CD4-positive, alpha-beta memory T cell (primary cell): ENCODE results near the gene LGALS1. TPM values are rescaled to one million over a fixed set of nuclear protein-coding genes. Genes with fewer than 3 reads are reported as not detected.

Experiments
- CTCF ChIA-PET: fragments of 350-600 bp; sonication (Branson Sonifier 250); formaldehyde crosslinking; loops from one replicate; lab custom pipeline; 2021; ENCODE audit warnings: inconsistent platforms; ENCODE audit not compliant: partially characterized antibody; lab: Charles Lee
- POLR2A ChIA-PET: fragments of 350-600 bp; sonication (Branson Sonifier 250); formaldehyde crosslinking; loops from one replicate; lab custom pipeline; 2021; ENCODE audit not compliant: partially characterized antibody; lab: Charles Lee
- DNase-seq, 5 donors: peaks; one replicate each; pipeline versions ENCODE4 v3.0.0 to v3.0.0-alpha.2; 2020 to 2022; ENCODE audit warnings: mixed read lengths in 1 of 5
- H3K27ac ChIP-seq: one replicate; pipeline ENCODE4 v1.7.0; 2013; ENCODE audit warnings: low read depth, low read length
- H3K27me3 ChIP-seq: 2 replicates; pipeline ENCODE4 v1.7.0; 2013; ENCODE audit warnings: mild to moderate bottlenecking, low read length, moderate library complexity; ENCODE audit not compliant: insufficient read depth
- H3K36me3 ChIP-seq: 2 replicates; pipeline ENCODE4 v1.7.0; 2013; ENCODE audit warnings: mild to moderate bottlenecking, low read length, moderate library complexity; ENCODE audit not compliant: insufficient read depth
- H3K4me1 ChIP-seq: 2 replicates; pipeline ENCODE4 v1.7.0; 2013; ENCODE audit warnings: mild to moderate bottlenecking, low read length, moderate library complexity; ENCODE audit not compliant: insufficient read depth
- H3K4me3 ChIP-seq, 2 donors: one replicate each; pipeline ENCODE4 v1.7.0; 2013; ENCODE audit warnings: low read length in 2 of 2, mild to moderate bottlenecking in 1 of 2
- H3K9me3 ChIP-seq, 2 donors: one replicate each; pipeline ENCODE4 v1.7.0; 2013; ENCODE audit warnings: low read length in 2 of 2, control low read depth in 1 of 2; ENCODE audit not compliant: control insufficient read depth in 1 of 2
- H3K27ac Mint-ChIP-seq, 7 donors: one replicate each; pipeline ENCODE4 v1.8.0; 2020 to 2021; ENCODE audit warnings: mixed read lengths in 7 of 7, mild to moderate bottlenecking in 6 of 7, inconsistent platforms in 3 of 7, moderate library complexity in 3 of 7
- H3K27me3 Mint-ChIP-seq, 2 donors: one replicate each; pipeline ENCODE4 v1.8.0; 2020 to 2021; ENCODE audit warnings: mixed read lengths in 2 of 2
- H3K36me3 Mint-ChIP-seq, 2 donors: one replicate each; pipeline ENCODE4 v1.8.0; 2020 to 2021; ENCODE audit warnings: mixed read lengths in 2 of 2, inconsistent platforms in 1 of 2, mild to moderate bottlenecking in 1 of 2
- H3K4me1 Mint-ChIP-seq, 4 donors: one replicate each; pipeline ENCODE4 v1.8.0; 2020 to 2021; ENCODE audit warnings: mixed read lengths in 4 of 4, mild to moderate bottlenecking in 1 of 4
- H3K4me3 Mint-ChIP-seq, 8 donors: one replicate each; pipeline ENCODE4 v1.8.0; 2020 to 2021; ENCODE audit warnings: mixed read lengths in 8 of 8, mild to moderate bottlenecking in 7 of 8, moderate library complexity in 6 of 8, inconsistent platforms in 3 of 8
- H3K9me3 Mint-ChIP-seq, 8 donors: one replicate each; pipeline ENCODE4 v1.8.0; 2020 to 2021; ENCODE audit warnings: mixed read lengths in 8 of 8, mild to moderate bottlenecking in 5 of 8, inconsistent platforms in 3 of 8, moderate library complexity in 1 of 8
- intact Hi-C: fragments of 100-400 bp; cut with micrococcal nuclease; formaldehyde crosslinking; loops from one replicate; pipeline ENCODE4 v1.15.1; 2023
- polyA plus RNA-seq, 2 donors: library from polyadenylated mRNA; unstranded; fragments of 300-500 nt; fragmentation: Illumina TruSeq; gene quantifications; one replicate each; pipeline ENCODE4 v1.2.3, GENCODE V29; 2021
- total RNA-seq, 2 experiments: library from RNA; stranded (reverse); gene quantifications; one replicate each; pipeline ENCODE4 v1.2.3, GENCODE V29; 2021

Gene LGALS1
- total and polyA plus RNA-seq, 4 experiments from 2014 or later: 64.8 to 358 (median 192) TPM

DNA sequence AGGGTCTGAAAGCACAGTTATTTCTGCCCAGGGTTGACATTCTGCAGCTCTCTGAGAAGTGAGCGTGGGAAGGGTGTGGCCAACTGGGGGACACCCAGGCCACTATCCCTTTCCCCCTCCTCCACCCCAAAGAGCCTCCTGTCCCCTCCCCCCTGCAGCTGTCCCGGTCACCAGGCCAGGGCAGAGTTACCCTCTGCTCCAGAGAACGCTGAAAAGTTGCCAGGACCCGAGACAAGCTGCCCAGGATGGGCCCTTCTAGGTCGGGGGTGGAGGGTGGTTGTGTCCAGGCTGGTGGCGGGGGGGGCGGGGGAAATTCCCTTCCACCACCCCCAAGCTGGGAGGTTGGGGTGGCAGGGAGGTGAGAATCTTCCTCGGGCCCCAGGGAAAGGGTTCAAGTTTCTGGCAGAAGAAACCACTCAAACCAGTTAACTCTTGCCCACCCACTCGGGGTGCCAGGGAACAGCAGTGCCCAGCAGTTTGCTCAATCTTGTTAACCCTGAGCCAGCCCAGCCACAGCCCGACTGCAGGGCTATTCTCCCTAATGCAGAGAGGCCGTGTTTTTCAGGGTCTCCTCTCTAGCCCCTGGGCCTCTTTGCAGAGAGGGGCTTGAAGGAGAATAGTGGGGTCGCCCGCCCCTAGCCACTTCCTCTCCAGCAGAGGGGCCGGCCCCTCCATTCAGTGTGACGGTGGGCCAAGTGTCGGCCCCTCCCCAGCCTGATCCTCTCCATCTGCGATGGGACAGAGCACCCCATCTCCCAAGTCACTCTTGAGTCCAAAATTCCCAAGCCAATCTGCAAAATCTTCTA is 697 bp downstream of the LGALS1 start:
- H3K36me3 ChIP-seq: no peaks in the 10 kb centered on the region
- no peaks in the 10 kb centered on the region for H3K27me3 ChIP-seq
- H3K4me3 ChIP-seq: peak overlapping the region; percentile 62 to 95
- ChIA-PET POLR2A (interaction anchor here (0.9 to 12.9 kb wide), 10 partner anchors 8 to 84 kb away, joined by 3 to 348 read pairs (median 52); partner anchors contain the start of genes GGA1, NOL12, PDXP and SH3BP1), CTCF (interaction anchor here (0.5 to 22.7 kb wide), 5 partner anchors 16 to 68 kb away, joined by 3 to 558 read pairs (median 136); partner anchors contain the start of genes GGA1, PDXP and SH3BP1)
- H3K9me3 Mint-ChIP-seq: no peaks in the 10 kb centered on the region
- H3K27me3 Mint-ChIP-seq: no peaks in the 10 kb centered on the region
- peaks cover 26 to 77% (median 40%) of the 10 kb centered on the region in 4 donors for H3K4me1 Mint-ChIP-seq
- peaks cover 0 to 10% of the 10 kb centered on the region in 2 donors for H3K36me3 Mint-ChIP-seq
- H3K27ac ChIP-seq: peak overlapping the region; percentile 87
- H3K4me3 Mint-ChIP-seq: peak overlapping the region; percentile 88 to 99 (median 94)
- DNase-seq: no peak
- H3K9me3 ChIP-seq: no peaks in the 10 kb centered on the region
- intact Hi-C loops: no loop called here
- H3K4me1 ChIP-seq: peaks cover 49% of the 10 kb centered on the region
- H3K27ac Mint-ChIP-seq: peak overlapping the region; percentile 96 to 100 (median 99)

DNA sequence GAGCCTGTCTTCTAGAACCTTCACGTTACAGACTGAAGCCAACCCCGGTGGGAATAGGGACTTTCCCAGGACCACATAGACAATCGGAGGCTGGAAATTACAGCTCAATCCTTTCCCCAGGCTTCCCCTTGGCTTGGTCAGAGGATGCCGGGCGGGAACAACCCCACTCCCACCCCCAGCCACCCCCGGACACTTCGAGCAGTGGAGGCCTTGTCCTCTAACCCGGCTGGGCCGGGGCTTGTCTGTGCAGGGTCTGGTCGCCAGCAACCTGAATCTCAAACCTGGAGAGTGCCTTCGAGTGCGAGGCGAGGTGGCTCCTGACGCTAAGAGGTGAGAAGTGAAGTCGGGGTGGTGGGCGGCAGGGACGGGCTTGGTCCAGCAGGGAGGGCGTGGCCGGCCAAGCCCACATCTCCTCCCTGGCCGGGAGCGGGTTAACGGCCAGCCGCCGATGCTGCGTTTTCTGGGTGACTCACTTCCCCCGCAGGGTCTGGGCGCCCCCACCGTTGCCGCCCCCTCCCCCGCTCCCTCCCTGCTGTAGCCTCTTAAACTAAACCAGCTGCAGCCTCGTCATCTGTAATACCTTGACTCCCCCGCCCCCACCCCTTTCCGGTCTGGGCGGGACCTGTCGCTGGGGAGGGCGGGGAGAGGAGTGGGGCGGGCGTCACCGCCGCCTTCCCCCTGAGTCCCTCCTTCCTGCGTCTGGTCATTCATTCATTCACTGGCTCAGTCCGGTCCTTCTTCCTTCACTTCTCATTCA is 1.5 kb downstream of the LGALS1 start:
- H3K4me3 ChIP-seq: peak overlapping the region; percentile 62 to 95
- H3K4me3 Mint-ChIP-seq: peak overlapping the region; percentile 88 to 99 (median 94)

DNA sequence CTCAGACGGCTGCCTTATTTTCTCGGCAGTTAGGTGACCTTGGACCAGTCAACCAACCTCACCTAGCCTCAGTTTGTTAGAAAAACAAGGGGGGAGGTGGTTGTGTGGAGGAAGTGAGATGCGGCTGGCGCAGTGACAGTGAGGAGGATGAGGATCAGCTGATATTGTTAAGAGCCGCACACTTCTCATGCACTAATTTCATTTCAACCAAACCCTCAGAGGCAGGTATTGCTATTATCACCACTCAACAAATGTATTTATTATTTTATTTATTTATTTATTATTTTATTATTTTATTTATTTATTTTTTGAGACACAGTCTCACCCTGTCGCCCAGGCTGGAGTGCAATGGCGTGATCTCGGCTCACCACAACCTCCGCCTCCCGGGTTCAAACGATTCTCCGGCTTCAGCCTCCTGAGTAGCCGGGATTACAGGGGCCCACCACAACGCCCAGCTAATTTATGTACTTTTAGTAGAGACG is 2.1 kb downstream of the LGALS1 start:
- H3K36me3 ChIP-seq: no peaks in the 10 kb centered on the region
- peaks cover 42% of the 10 kb centered on the region for H3K4me1 ChIP-seq
- peak overlapping the region; percentile 62 to 95 for H3K4me3 ChIP-seq
- intact Hi-C loops: loop anchor here (1.0 kb wide), 3 partner anchors 19 to 69 kb away; partner anchors contain the start of genes GGA1 and PDXP
- H3K36me3 Mint-ChIP-seq: peaks cover 0 to 10% of the 10 kb centered on the region in 2 donors
- POLR2A ChIA-PET: interaction anchor here (1.2 to 12.9 kb wide), 9 partner anchors 7 to 85 kb away, joined by 3 to 348 read pairs (median 57); partner anchors contain the start of genes GGA1, NOL12, PDXP and SH3BP1
- H3K27ac ChIP-seq: peak overlapping the region; percentile 87
- H3K9me3 ChIP-seq: no peaks in the 10 kb centered on the region
- CTCF ChIA-PET: interaction anchor here (10.9 to 22.7 kb wide), 3 partner anchors 17 to 69 kb away, joined by 136 to 558 read pairs (median 181); partner anchors contain the start of genes GGA1, PDXP and SH3BP1
- no peaks in the 10 kb centered on the region for H3K9me3 Mint-ChIP-seq
- H3K27me3 Mint-ChIP-seq: no peaks in the 10 kb centered on the region
- H3K4me1 Mint-ChIP-seq: peaks cover 24 to 74% (median 40%) of the 10 kb centered on the region in 4 donors
- DNase-seq: peak in 1 of 5 donors; percentile 35
- peak overlapping the region; percentile 88 to 99 (median 94) for H3K4me3 Mint-ChIP-seq
- H3K27ac Mint-ChIP-seq: peak overlapping the region; percentile 96 to 100 (median 100)
- no peaks in the 10 kb centered on the region for H3K27me3 ChIP-seq

More for the DNA sequence above, 1.5 kb downstream of the LGALS1 start:
- Mint-ChIP-seq H3K27me3 (no peaks in the 10 kb centered on the region), H3K9me3 (no peaks in the 10 kb centered on the region), H3K27ac (peak overlapping the region; percentile 96 to 100 (median 100)), H3K4me1 (peaks cover 29 to 80% (median 46%) of the 10 kb centered on the region in 4 donors), H3K36me3 (peaks cover 0 to 10% of the 10 kb centered on the region in 2 donors)
- POLR2A ChIA-PET: interaction anchor here (1.2 to 12.9 kb wide), 9 partner anchors 7 to 85 kb away, joined by 3 to 348 read pairs (median 57); partner anchors contain the start of genes GGA1, NOL12, PDXP and SH3BP1
- Histone ChIP-seq H3K36me3 (no peaks in the 10 kb centered on the region), H3K9me3 (no peaks in the 10 kb centered on the region), H3K27me3 (no peaks in the 10 kb centered on the region), H3K4me1 (peaks cover 48% of the 10 kb centered on the region), H3K27ac (peak overlapping the region; percentile 87)
- CTCF ChIA-PET: interaction anchor here (10.9 to 22.7 kb wide), 3 partner anchors 17 to 69 kb away, joined by 136 to 558 read pairs (median 181); partner anchors contain the start of genes GGA1, PDXP and SH3BP1
- DNase-seq: peak; percentile 92 to 97 (median 93)
- intact Hi-C loops: loop anchor here (1.0 kb wide), 3 partner anchors 19 to 69 kb away; partner anchors contain the start of genes GGA1 and PDXP

DNA sequence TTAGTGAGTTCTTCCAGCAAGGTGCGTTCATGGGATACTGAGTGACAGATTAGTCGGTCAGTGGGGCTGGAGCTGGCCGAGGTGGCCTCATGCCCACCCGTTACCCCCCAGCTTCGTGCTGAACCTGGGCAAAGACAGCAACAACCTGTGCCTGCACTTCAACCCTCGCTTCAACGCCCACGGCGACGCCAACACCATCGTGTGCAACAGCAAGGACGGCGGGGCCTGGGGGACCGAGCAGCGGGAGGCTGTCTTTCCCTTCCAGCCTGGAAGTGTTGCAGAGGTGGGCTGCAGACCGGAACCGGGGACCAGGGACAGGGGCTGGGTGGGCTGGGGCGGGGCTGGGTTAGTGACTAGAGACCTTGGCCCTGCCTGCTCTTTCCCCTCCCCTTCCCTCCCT is 2.9 kb downstream of the LGALS1 start:
- Histone ChIP-seq H3K36me3 (no peaks in the 10 kb centered on the region), H3K27ac (peak overlapping the region; percentile 87), H3K9me3 (no peaks in the 10 kb centered on the region), H3K4me1 (peaks cover 34% of the 10 kb centered on the region), H3K27me3 (no peaks in the 10 kb centered on the region), H3K4me3 (no peak overlapping the region)
- intact Hi-C loops: no loop called here
- Mint-ChIP-seq H3K4me1 (peaks cover 22 to 65% (median 36%) of the 10 kb centered on the region in 4 donors), H3K4me3 (peak overlapping the region in 2 of 8 donors; percentile 26), H3K36me3 (peaks cover 0 to 10% of the 10 kb centered on the region in 2 donors), H3K9me3 (no peaks in the 10 kb centered on the region), H3K27me3 (no peaks in the 10 kb centered on the region), H3K27ac (peak overlapping the region in 5 of 7 donors; percentile 77 to 100 (median 86))
- DNase-seq: no peak
- POLR2A ChIA-PET: interaction anchor here (1.2 to 12.9 kb wide), 7 partner anchors 6 to 73 kb away, joined by 3 to 348 read pairs (median 69); partner anchors contain the start of genes GGA1, NOL12, PDXP and SH3BP1
- CTCF ChIA-PET: interaction anchor here (8.9 to 22.7 kb wide), 4 partner anchors 18 to 70 kb away, joined by 78 to 558 read pairs (median 158); partner anchors contain the start of genes GGA1, PDXP and SH3BP1

GRCh38 chr22:37679670-37680069 is 4.2 kb downstream of the LGALS1 start:
- peak overlapping the region in 3 of 8 donors; percentile 17 to 26 (median 21) for H3K4me3 Mint-ChIP-seq
- H3K27ac ChIP-seq: no peak overlapping the region

More at GRCh38 chr22:37679670-37680069, 4.2 kb downstream of the LGALS1 start:
- intact Hi-C loops: loop anchor here (10.0 kb wide), 1 partner anchor 65 kb away; no protein-coding TSS in a partner anchor
- peaks cover 17 to 52% (median 28%) of the 10 kb centered on the region in 4 donors for H3K4me1 Mint-ChIP-seq
- no peaks in the 10 kb centered on the region for H3K27me3 ChIP-seq
- peak overlapping the region; percentile 35 to 81 (median 66) for H3K27ac Mint-ChIP-seq
- H3K4me1 ChIP-seq: peaks cover 29% of the 10 kb centered on the region
- ChIA-PET POLR2A (interaction anchor here (0.8 to 6.1 kb wide), 7 partner anchors 20 to 72 kb away, joined by 4 to 70 read pairs (median 12); partner anchors contain the start of genes GGA1, PDXP and SH3BP1), CTCF (interaction anchor here (5.1 to 22.7 kb wide), 5 partner anchors 20 to 71 kb away, joined by 51 to 558 read pairs (median 136); partner anchors contain the start of genes GGA1, PDXP and SH3BP1)
- H3K27me3 Mint-ChIP-seq: no peaks in the 10 kb centered on the region
- no peak overlapping the region for H3K4me3 ChIP-seq
- no peaks in the 10 kb centered on the region for H3K9me3 Mint-ChIP-seq
- H3K36me3 Mint-ChIP-seq: peaks cover 0 to 9% of the 10 kb centered on the region in 2 donors
- no peaks in the 10 kb centered on the region for H3K9me3 ChIP-seq
- H3K36me3 ChIP-seq: no peaks in the 10 kb centered on the region
- DNase-seq: no peak
